Muscle layer of duodenum (tissue), 2 donors: Measurements from ENCODE around the gene RAB36.
A peak's percentile ranks its signal among the peaks of the same experiment; 100 is the strongest.

Experiments
- H3K27ac ChIP-seq: one replicate; pipeline ENCODE4 v1.7.0; 2013; ENCODE audit warnings: mild to moderate bottlenecking, low read length
- H3K27me3 ChIP-seq: one replicate; pipeline ENCODE4 v1.7.0; 2013; ENCODE audit warnings: low read depth, mild to moderate bottlenecking, control low read depth, low read length
- H3K36me3 ChIP-seq, 2 donors: one replicate each; pipeline ENCODE4 v1.7.0; 2013; ENCODE audit warnings: low read length in 2 of 2, control low read depth in 1 of 2, mild to moderate bottlenecking in 1 of 2; ENCODE audit not compliant: insufficient read depth in 2 of 2, control insufficient read depth in 1 of 2
- H3K4me1 ChIP-seq, 2 donors: one replicate each; pipeline ENCODE4 v1.7.0; 2013; ENCODE audit warnings: low read length in 2 of 2, mild to moderate bottlenecking in 2 of 2, control low read depth in 1 of 2, moderate library complexity in 1 of 2; ENCODE audit not compliant: insufficient read depth in 2 of 2, control insufficient read depth in 1 of 2
- H3K4me3 ChIP-seq, 2 donors: one replicate each; pipeline ENCODE4 v1.7.0; 2013; ENCODE audit warnings: low read length in 2 of 2, low read depth in 1 of 2, mild to moderate bottlenecking in 1 of 2
- H3K9me3 ChIP-seq, 2 donors: one replicate each; pipeline ENCODE4 v1.7.0; 2013; ENCODE audit warnings: low read length in 2 of 2, control low read depth in 1 of 2, mild to moderate bottlenecking in 1 of 2; ENCODE audit not compliant: control insufficient read depth in 1 of 2
- donor health status: healthy.

Gene RAB36

DNA sequence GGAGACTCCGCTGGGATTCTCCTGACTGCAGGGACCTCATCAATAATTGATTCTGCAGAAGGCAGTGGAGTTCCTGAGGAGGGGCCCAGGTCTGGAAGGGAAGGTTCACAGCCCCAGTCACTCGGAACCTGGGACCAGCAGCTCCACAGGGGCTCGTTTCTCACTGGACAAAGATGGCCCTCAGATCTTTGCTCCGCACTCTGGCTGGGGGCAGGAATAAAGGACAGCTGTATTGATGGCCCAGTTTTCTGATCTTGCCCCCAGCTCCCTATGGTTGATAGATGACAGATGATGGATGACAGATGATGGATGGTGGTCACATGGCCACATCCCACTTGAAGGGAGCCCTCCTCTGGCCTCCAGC, 23.7 kb downstream of the RAB36 start:
- Histone ChIP-seq H3K4me1 (no peaks in the 10 kb centered on the region), H3K9me3 (no peaks in the 10 kb centered on the region), H3K27me3 (no peaks in the 10 kb centered on the region), H3K4me3 (no peak overlapping the region), H3K36me3 (no peaks in the 10 kb centered on the region), H3K27ac (no peak overlapping the region)

DNA sequence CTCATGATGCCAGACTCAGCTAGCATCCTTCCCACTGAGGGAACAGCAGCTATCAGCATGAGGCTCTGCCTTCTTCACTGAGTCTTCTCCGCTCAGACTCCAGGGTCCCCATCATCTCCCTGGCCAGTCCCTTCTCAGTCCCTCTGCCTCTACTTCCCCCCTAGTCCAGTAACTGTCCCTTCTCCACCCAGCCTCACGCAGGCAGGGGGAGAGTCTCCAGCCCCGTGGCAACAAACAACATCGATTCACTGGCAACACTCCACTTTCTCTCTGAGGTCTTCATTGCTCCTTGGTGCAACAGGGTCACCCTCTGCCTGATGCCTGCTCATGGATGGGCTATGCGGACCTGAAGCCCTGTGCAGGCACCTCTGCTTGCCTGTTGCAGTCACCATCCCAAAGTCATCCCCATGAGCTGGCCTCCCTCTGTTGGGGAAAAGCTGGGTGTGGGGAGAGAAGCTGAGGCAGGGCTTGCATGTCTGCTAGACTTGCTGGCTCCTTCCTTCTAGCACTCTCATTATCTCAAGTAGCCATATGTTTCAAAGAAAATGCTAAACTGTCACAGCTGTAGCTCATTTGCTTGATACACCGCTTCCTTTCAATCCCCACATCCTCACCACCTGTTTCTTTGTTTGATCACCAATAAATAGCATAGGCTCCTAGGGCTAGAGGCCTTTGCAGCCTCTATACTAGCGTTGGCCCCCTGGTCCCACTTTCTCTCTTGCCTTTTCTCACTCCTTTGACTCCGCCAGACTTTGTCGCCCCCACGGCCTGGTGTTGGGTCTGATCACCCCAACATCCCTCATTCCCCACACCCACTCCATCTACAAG, 30.8 kb downstream of the RAB36 start:
- Histone ChIP-seq H3K4me3 (no peak overlapping the region), H3K9me3 (peaks cover 0 to 8% of the 10 kb centered on the region in 2 donors), H3K4me1 (peaks cover 8 to 19% of the 10 kb centered on the region in 2 donors), H3K36me3 (no peaks in the 10 kb centered on the region), H3K27ac (no peak overlapping the region), H3K27me3 (no peaks in the 10 kb centered on the region)

DNA sequence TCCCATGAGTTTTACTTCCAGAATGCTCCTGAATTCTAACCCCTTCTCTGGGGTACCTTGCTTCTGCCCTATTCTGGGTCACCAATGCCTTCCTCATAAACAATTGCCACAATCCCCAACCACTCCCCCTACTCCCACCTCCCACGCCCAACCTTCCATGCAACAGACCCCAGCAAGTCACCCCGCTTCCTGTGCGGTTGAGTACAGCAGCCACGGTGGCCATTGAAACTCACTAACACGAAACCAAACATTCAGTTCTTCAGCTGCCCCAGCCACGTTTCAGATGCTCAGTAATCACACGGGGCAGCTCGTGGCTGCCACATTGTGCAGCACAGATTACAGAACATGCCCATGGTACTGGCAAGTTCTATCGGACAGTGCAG, 31.4 kb downstream of the RAB36 start:
- peaks cover 8 to 23% of the 10 kb centered on the region in 2 donors for H3K4me1 ChIP-seq
- no peak overlapping the region for H3K4me3 ChIP-seq
- no peaks in the 10 kb centered on the region for H3K36me3 ChIP-seq
- peaks cover 0 to 8% of the 10 kb centered on the region in 2 donors for H3K9me3 ChIP-seq
- H3K27me3 ChIP-seq, result no peaks in the 10 kb centered on the region
- H3K27ac ChIP-seq, result no peak overlapping the region

DNA sequence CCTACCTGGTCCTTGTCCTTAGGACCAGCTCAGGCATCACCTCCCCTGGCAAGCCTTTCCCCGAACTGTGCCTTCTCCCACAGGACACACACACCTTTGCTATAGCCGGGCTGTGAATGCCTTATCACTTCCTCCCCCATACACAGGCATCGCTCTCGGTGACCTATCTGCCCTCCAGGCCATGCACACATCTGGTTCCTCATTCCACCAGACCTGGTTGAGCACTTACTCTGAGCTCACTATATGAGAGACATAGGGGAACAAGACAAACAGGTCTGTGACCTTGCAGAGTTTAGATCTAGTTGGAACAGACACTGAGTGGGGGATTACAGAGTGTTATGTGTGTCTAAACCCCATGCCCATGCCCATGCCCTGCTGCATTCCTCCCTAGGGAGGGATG, 31.9 kb downstream of the RAB36 start:
- Histone ChIP-seq H3K9me3 (peaks cover 0 to 8% of the 10 kb centered on the region in 2 donors), H3K4me3 (no peak overlapping the region), H3K36me3 (no peaks in the 10 kb centered on the region), H3K27ac (no peak overlapping the region), H3K4me1 (peaks cover 8 to 28% of the 10 kb centered on the region in 2 donors), H3K27me3 (no peaks in the 10 kb centered on the region)

DNA sequence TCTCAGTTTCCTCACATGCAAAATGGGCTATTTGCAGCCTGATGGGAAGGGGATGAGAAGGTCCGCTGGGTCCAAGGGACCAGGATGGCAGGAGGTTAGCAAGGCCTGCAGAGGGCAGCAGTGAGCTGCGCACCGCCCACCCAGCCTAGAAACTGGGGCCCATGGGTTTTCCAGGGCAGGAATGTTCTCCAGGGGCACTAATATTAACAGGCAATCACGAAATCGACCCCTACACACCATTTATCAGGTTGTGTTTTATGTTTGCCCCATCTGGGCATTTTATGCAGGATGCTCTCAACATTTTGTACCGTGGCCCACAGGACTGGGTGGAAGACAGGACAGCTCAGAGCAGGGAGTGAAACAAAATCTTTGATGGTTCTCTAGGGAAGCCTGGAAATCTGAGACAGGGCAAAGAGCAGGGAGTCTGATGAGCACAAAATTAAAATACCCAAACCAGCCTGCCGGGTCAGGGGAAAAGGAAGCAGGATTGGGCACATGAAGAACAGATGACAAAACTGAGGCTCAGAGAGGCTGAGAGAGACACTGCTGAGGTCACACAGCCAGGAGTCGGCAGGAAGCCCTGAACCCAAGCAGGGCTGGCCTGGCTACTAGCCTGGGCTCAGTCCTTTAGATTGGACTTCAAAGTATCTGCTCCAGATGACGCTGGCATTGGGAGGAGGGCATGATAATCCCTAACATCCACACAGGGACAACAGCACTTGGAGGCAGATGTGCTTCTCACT, 33.4 kb downstream of the RAB36 start:
- peaks cover 13 to 41% of the 10 kb centered on the region in 2 donors for H3K4me1 ChIP-seq
- no peak overlapping the region for H3K27ac ChIP-seq
- peaks cover 0 to 8% of the 10 kb centered on the region in 2 donors for H3K9me3 ChIP-seq
- no peak overlapping the region for H3K4me3 ChIP-seq
- H3K27me3 ChIP-seq, result no peaks in the 10 kb centered on the region
- H3K36me3 ChIP-seq, result no peaks in the 10 kb centered on the region

DNA sequence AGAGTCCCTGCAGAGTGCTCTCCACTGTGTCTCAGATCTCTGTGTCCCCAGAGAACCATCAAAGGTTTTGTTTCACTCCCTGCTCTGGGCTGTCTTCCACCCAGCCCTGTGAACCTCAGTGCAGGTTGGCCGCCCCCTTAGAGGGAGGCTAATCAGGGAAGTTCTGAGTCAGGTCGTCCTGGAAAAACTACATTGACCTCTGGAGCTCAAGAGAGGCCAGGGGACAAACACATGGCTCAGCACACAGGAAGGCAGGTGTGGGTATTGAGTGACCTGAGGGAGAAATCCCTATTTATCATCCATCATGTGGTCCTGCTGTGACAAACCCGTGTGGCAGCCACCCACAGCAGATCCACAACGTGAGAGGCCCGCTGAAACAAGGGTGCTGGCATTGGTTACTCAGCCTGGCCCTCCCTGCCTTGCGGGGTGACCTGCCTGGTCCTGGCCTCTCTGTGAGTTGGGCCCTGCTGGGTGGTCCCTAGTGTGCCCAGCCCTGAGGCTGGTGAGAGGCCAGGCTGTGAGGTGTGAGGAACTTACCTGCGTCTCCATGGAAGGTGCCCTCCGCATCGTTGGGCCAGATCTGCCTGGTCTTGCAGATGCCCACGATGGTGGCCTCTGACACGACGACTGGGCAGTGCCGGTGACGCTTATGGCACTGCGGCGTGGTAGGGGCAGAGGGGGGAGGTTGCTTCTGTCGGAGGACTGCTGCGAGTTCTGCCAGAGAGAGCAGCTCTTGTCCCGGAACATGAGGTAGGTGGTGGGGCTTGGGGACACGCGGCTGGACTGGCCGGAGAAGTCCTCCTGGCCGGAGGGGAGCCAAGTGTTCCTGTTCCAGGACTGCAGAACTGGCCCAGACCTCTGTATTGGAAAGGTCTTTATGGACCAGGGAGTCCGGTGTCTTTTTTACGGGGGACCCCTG, 34.4 kb downstream of the RAB36 start:
- Histone ChIP-seq H3K4me3 (peak overlapping the region; percentile 60 to 65), H3K27me3 (no peaks in the 10 kb centered on the region), H3K4me1 (peaks cover 13 to 50% of the 10 kb centered on the region in 2 donors), H3K9me3 (peaks cover 0 to 8% of the 10 kb centered on the region in 2 donors), H3K27ac (peak overlapping the region; percentile 56), H3K36me3 (no peaks in the 10 kb centered on the region)

DNA sequence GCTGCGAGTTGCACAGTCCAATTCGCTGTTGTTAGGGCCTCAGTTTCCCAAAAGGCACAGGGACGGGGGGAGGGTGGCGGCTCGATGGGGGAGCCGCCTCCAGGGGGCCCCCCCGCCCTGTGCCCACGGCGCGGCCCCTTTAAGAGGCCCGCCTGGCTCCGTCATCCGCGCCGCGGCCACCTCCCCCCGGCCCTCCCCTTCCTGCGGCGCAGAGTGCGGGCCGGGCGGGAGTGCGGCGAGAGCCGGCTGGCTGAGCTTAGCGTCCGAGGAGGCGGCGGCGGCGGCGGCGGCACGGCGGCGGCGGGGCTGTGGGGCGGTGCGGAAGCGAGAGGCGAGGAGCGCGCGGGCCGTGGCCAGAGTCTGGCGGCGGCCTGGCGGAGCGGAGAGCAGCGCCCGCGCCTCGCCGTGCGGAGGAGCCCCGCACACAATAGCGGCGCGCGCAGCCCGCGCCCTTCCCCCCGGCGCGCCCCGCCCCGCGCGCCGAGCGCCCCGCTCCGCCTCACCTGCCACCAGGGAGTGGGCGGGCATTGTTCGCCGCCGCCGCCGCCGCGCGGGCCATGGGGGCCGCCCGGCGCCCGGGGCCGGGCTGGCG, 35.1 kb downstream of the RAB36 start, which contains the start of gene BCR:
TSS of gene BCR (plus strand) at position 209 of the 592 bp plus-strand sequence. CDS start 452 bp downstream, outside the sequence.
- peaks cover 13 to 54% of the 10 kb centered on the region in 2 donors for H3K4me1 ChIP-seq
- H3K4me3 ChIP-seq, result peak within 1 kb of the TSS; percentile 65 to 76
- peaks cover 0 to 8% of the 10 kb centered on the region in 2 donors for H3K9me3 ChIP-seq
- no peaks in the 10 kb centered on the region for H3K27me3 ChIP-seq
- H3K36me3 ChIP-seq, result no peaks in the 10 kb centered on the region
- peak within 1 kb of the TSS; percentile 56 for H3K27ac ChIP-seq

DNA sequence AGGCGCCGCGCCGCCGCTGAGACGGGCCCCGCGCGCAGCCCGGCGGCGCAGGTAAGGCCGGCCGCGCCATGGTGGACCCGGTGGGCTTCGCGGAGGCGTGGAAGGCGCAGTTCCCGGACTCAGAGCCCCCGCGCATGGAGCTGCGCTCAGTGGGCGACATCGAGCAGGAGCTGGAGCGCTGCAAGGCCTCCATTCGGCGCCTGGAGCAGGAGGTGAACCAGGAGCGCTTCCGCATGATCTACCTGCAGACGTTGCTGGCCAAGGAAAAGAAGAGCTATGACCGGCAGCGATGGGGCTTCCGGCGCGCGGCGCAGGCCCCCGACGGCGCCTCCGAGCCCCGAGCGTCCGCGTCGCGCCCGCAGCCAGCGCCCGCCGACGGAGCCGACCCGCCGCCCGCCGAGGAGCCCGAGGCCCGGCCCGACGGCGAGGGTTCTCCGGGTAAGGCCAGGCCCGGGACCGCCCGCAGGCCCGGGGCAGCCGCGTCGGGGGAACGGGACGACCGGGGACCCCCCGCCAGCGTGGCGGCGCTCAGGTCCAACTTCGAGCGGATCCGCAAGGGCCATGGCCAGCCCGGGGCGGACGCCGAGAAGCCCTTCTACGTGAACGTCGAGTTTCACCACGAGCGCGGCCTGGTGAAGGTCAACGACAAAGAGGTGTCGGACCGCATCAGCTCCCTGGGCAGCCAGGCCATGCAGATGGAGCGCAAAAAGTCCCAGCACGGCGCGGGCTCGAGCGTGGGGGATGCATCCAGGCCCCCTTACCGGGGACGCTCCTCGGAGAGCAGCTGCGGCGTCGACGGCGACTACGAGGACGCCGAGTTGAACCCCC, 35.8 kb downstream of the RAB36 start:
- no peak overlapping the region for H3K27ac ChIP-seq
- H3K36me3 ChIP-seq, result no peaks in the 10 kb centered on the region
- H3K9me3 ChIP-seq, result peaks cover 0 to 6% of the 10 kb centered on the region in 2 donors
- no peaks in the 10 kb centered on the region for H3K27me3 ChIP-seq
- H3K4me3 ChIP-seq, result peak overlapping the region; percentile 50 to 76
- peaks cover 13 to 54% of the 10 kb centered on the region in 2 donors for H3K4me1 ChIP-seq

DNA sequence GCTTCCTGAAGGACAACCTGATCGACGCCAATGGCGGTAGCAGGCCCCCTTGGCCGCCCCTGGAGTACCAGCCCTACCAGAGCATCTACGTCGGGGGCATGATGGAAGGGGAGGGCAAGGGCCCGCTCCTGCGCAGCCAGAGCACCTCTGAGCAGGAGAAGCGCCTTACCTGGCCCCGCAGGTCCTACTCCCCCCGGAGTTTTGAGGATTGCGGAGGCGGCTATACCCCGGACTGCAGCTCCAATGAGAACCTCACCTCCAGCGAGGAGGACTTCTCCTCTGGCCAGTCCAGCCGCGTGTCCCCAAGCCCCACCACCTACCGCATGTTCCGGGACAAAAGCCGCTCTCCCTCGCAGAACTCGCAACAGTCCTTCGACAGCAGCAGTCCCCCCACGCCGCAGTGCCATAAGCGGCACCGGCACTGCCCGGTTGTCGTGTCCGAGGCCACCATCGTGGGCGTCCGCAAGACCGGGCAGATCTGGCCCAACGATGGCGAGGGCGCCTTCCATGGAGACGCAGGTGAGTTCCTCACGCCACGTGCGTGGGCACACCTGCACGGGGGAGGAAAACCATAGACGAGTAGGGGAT, 36.5 kb downstream of the RAB36 start:
- no peaks in the 10 kb centered on the region for H3K36me3 ChIP-seq
- peak overlapping the region; percentile 16 for H3K27ac ChIP-seq
- H3K9me3 ChIP-seq, result no peaks in the 10 kb centered on the region
- H3K4me3 ChIP-seq, result peak overlapping the region; percentile 50 to 76
- H3K4me1 ChIP-seq, result peaks cover 13 to 54% of the 10 kb centered on the region in 2 donors
- H3K27me3 ChIP-seq, result no peaks in the 10 kb centered on the region
